Panc1 (cell line): ENCODE results near the gene ZFAND3. TPM values are rescaled to one million over a fixed set of nuclear protein-coding genes. Genes with fewer than 3 reads are reported as not detected.

Experiments used
- ATAC-seq: fragments of 200-7000 bp; cut with Tn5 transposase; 2 replicates; pipeline ENCODE4 v1.9.1; 2020; ENCODE audit warnings: mild to moderate bottlenecking, moderate library complexity
- BruUV-seq: library from RNA; stranded (reverse); fragments of 400-500 nt; replicated peaks from 2 replicates; lab custom pipeline; 2021; lab: Mats Ljungman, UMichigan
- CTCF ChIA-PET: fragments of 300-600 bp; sonication (Branson Sonifier 250); formaldehyde crosslinking; loops from one replicate; lab custom pipeline; 2022; ENCODE audit warnings: antibody characterized with exemption; lab: Charles Lee
- POLR2A ChIA-PET: fragments of 300-600 bp; sonication (Branson Sonifier 250); formaldehyde crosslinking; loops from one replicate; lab custom pipeline; 2022; ENCODE audit warnings: antibody characterized with exemption; lab: Charles Lee
- DNase-seq: peaks from one replicate; pipeline ENCODE4 v3.0.0-alpha.2; 2010; ENCODE audit warnings: low read depth, low spot score
- H3K27ac ChIP-seq: 2 replicates; pipeline ENCODE4 v1.5.1; 2011; ENCODE audit warnings: mild to moderate bottlenecking, low read length, inconsistent platforms
- H3K27me3 ChIP-seq: fragments of 200-500 bp; sonication (Bioruptor generic); 2 replicates; pipeline ENCODE4 v1.6.0; 2014; ENCODE audit warnings: low read length, inconsistent platforms; ENCODE audit not compliant: control insufficient read depth, insufficient read depth
- H3K36me3 ChIP-seq: fragments of 200-500 bp; sonication (Bioruptor generic); 2 replicates; pipeline ENCODE4 v1.5.1; 2014; ENCODE audit warnings: inconsistent platforms, mild to moderate bottlenecking, low read length, moderate library complexity; ENCODE audit not compliant: control insufficient read depth, insufficient read depth
- H3K4me1 ChIP-seq: 2 replicates; pipeline ENCODE4 v1.5.1; 2011; ENCODE audit warnings: inconsistent platforms, mild to moderate bottlenecking, low read length, moderate library complexity; ENCODE audit not compliant: control insufficient read depth, insufficient read depth
- H3K4me3 ChIP-seq, 2 experiments: 2 replicates each; pipeline ENCODE4 v1.5.1; 2011 to 2012; ENCODE audit warnings: low read depth in 2 of 2, low read length in 2 of 2, mild to moderate bottlenecking in 2 of 2, inconsistent platforms in 1 of 2, moderate library complexity in 1 of 2
- H3K9me3 ChIP-seq: fragments of 200-500 bp; sonication (Bioruptor generic); 2 replicates; pipeline ENCODE4 v1.5.1; 2014; ENCODE audit warnings: low read depth, mild to moderate bottlenecking, inconsistent platforms, low read length, moderate library complexity; ENCODE audit not compliant: control insufficient read depth, insufficient read depth
- CTCF ChIP-seq: fragments of 450-650 bp; IDR thresholded peaks from 2 replicates; pipeline ENCODE4 v1.5.1; 2017; ENCODE audit warnings: mild to moderate bottlenecking
- POLR2AphosphoS5 ChIP-seq: IDR thresholded peaks from 2 replicates; pipeline ENCODE4 v1.6.1; 2012; ENCODE audit warnings: mild to moderate bottlenecking, low read depth, low read length, moderate library complexity
- REST ChIP-seq, 2 experiments: IDR thresholded peaks; 2 replicates each; pipeline ENCODE4 v1.6.1; 2011 to 2012; ENCODE audit warnings: low read depth in 2 of 2, control low read depth in 1 of 2, low read length in 1 of 2, mild to moderate bottlenecking in 1 of 2, moderate library complexity in 1 of 2; ENCODE audit not compliant: insufficient read depth in 1 of 2
- SIN3A ChIP-seq: IDR thresholded peaks from 2 replicates; pipeline ENCODE4 v1.6.1; 2012; ENCODE audit warnings: low read depth, mild to moderate bottlenecking, low read length, moderate library complexity, borderline replicate concordance; ENCODE audit not compliant: insufficient read depth
- TCF7L2 ChIP-seq: IDR thresholded peaks from 2 replicates; pipeline ENCODE4 v1.6.1; 2011; ENCODE audit warnings: mild to moderate bottlenecking, low read depth, low read length, inconsistent platforms
- in situ Hi-C: cut with HindIII; loops from 2 replicates; pipeline ENCODE4 v1.10.0; 2016; ENCODE audit warnings: low sequenced_read_pairs, low pct_unique_long_range_greater_than_20kb
- intact Hi-C: fragments of 100-400 bp; cut with micrococcal nuclease; formaldehyde crosslinking; loops from one replicate; pipeline ENCODE4 v1.10.0; 2022; ENCODE audit not compliant: unreplicated experiment
- total RNA-seq: library from RNA; stranded (reverse); gene quantifications from one replicate; pipeline ENCODE4 v1.2.1, GENCODE V29; 2021; ENCODE audit not compliant: unreplicated experiment

Gene ZFAND3
- total RNA-seq, 1 experiment from 2014 or later, result 95.9 TPM

GRCh38 chr6:37943436-37944058 lies 124.0 kb downstream of the ZFAND3 start:
- ATAC-seq, result no peak
- no peaks in the 10 kb centered on the region for H3K9me3 ChIP-seq
- no peaks in the 10 kb centered on the region for H3K36me3 ChIP-seq
- no peak for TF ChIP-seq SIN3A
- no peak for TF ChIP-seq POLR2AphosphoS5
- no peak for TF ChIP-seq CTCF
- no peak for TF ChIP-seq TCF7L2
- H3K27me3 ChIP-seq, result no peaks in the 10 kb centered on the region
- in situ Hi-C loops (no loop called here), intact Hi-C loops (no loop called here)
- ChIA-PET POLR2A (no interaction called here), CTCF (no interaction called here)
- no peak for DNase-seq
- H3K4me1 ChIP-seq, result peaks cover 4% of the 10 kb centered on the region; the same call in 1 of the 2 replicates
- no peak overlapping the region for H3K4me3 ChIP-seq
- no peak overlapping the region for H3K27ac ChIP-seq
- BruUV-seq, result no TSS peak

GRCh38 chr6:37946057-37946456 lies 126.5 kb downstream of the ZFAND3 start:
- ChIA-PET POLR2A (no interaction called here), CTCF (no interaction called here)
- H3K4me1 ChIP-seq, result peaks cover 4% of the 10 kb centered on the region; the same call in 1 of the 2 replicates
- H3K9me3 ChIP-seq, result no peaks in the 10 kb centered on the region
- ATAC-seq, result no peak
- H3K27me3 ChIP-seq, result no peaks in the 10 kb centered on the region
- no peak overlapping the region for H3K4me3 ChIP-seq
- in situ Hi-C loops (no loop called here), intact Hi-C loops (no loop called here)
- TF ChIP-seq CTCF (no peak), REST (IDR thresholded peaks at IDR 0.05; ENCODE audit: insufficient read depth in 1 of 2, low read depth in 2 of 2, low read length in 1 of 2) (no peak)
- no peak overlapping the region for H3K27ac ChIP-seq
- no peak for DNase-seq
- H3K36me3 ChIP-seq, result no peaks in the 10 kb centered on the region
- BruUV-seq, result no TSS peak
